Measurements from ENCODE around the gene PRRT3.

The PRRT3 gene

GRCh38 chr3:9917820-9918219 lies 34.4 kb downstream of the PRRT3 start:
- DNase-seq (ENCODE audit: insufficient read length, low spot score) (no peak), FAIRE-seq (no peak)
- TF ChIP-seq CTCF (IDR thresholded peaks at IDR 0.05; ENCODE audit: insufficient read depth, missing control alignments), result no peak

- no peak for TF ChIP-seq CTCF (IDR thresholded peaks at IDR 0.05; ENCODE audit: insufficient read depth, missing control alignments)
- DNase-seq (ENCODE audit: insufficient read length, low spot score), result no peak
- FAIRE-seq, result no peak
Measured at GRCh38 chr3:9916734-9917680, 35.2 kb downstream of the PRRT3 start, which contains the start of gene IL17RC. TSS of gene IL17RC (plus strand) at chr3:9917098. CDS start at chr3:9917316, 218 bp downstream.

- no peak for FAIRE-seq
- TF ChIP-seq CTCF (IDR thresholded peaks at IDR 0.05; ENCODE audit: insufficient read depth, missing control alignments), result no peak
- no peak for DNase-seq (ENCODE audit: insufficient read length, low spot score)
Measured at GRCh38 chr3:9916346-9916733, 35.9 kb downstream of the PRRT3 start.

- DNase-seq (ENCODE audit: insufficient read length, low spot score) (no peak), FAIRE-seq (no peak)
- no peak for TF ChIP-seq CTCF (IDR thresholded peaks at IDR 0.05; ENCODE audit: insufficient read depth, missing control alignments)
Measured at GRCh38 chr3:9915254-9916141, 36.7 kb downstream of the PRRT3 start.

GRCh38 chr3:9914559-9915253 lies 37.5 kb downstream of the PRRT3 start:
- no peak for TF ChIP-seq CTCF (IDR thresholded peaks at IDR 0.05; ENCODE audit: insufficient read depth, missing control alignments)
- FAIRE-seq (no peak), DNase-seq (ENCODE audit: insufficient read length, low spot score) (no peak)

GRCh38 chr3:9914011-9914410 lies 38.2 kb downstream of the PRRT3 start:
- FAIRE-seq (no peak), DNase-seq (ENCODE audit: insufficient read length, low spot score) (no peak)
- TF ChIP-seq CTCF (IDR thresholded peaks at IDR 0.05; ENCODE audit: insufficient read depth, missing control alignments), result no peak
